K562 (cell line): ENCODE data around the gene FRK. TPM values are rescaled to one million over a fixed set of nuclear protein-coding genes. Genes with fewer than 3 reads are reported as not detected.

Experiments
- ATAC-seq: fragments of 200-7000 bp; cut with Tn5 transposase; 3 replicates; pipeline ENCODE4 v1.9.1; 2020; ENCODE audit warnings: moderate library complexity
- BruUV-seq: library from RNA; stranded (reverse); fragments of 400-500 nt; replicated peaks from 2 replicates; lab custom pipeline; 2021; lab: Mats Ljungman, UMichigan
- CTCF ChIA-PET: fragments of 300-600 bp; formaldehyde crosslinking; extraction: SDS; loops from one replicate; lab custom pipeline; 2021; ENCODE audit warnings: low intra/inter-chr PET ratio; lab: Yijun Ruan, JAX
- POLR2A ChIA-PET: fragments of 300-600, 350-650 bp; sonication (Branson Sonifier 250); formaldehyde crosslinking; extraction: SDS; loops from one replicate; lab custom pipeline; 2021; ENCODE audit warnings: antibody characterized with exemption, inconsistent platforms; lab: Yijun Ruan, JAX
- DNase-seq, 4 experiments: peaks; one replicate each; pipeline versions ENCODE4 v3.0.0 to v3.0.0-alpha.2; 2011 to 2018; ENCODE audit warnings: low spot score in 3 of 4, mixed read lengths in 3 of 4; ENCODE audit errors: extremely low read depth in 1 of 4
- FAIRE-seq: peaks from 2 replicates; lab custom pipeline; 2011; peaks lifted over from hg19 to GRCh38; lab: Jason Lieb, UNC
- H2AFZ ChIP-seq: 2 replicates; pipeline ENCODE4 v1.6.0; 2011; ENCODE audit warnings: low read depth, low read length, control low read depth, inconsistent platforms
- H3K27ac ChIP-seq: fragments of 200-600 bp; 3 replicates; pipeline ENCODE4 v1.8.0; 2011; ENCODE audit warnings: low read depth, mild to moderate bottlenecking, control low read depth, inconsistent platforms, low read length, moderate library complexity, mixed read lengths; ENCODE audit errors: extremely low read depth
- H3K27me3 ChIP-seq, 2 experiments: fragments of 300-600 bp in 1 of 2; 2 replicates in 1 of 2; 3 replicates in 1 of 2; pipeline versions ENCODE4 v1.6.0 to v1.8.0; 2011; ENCODE audit warnings: inconsistent platforms in 2 of 2, low read length in 2 of 2, mild to moderate bottlenecking in 1 of 2, mixed read lengths in 1 of 2, moderate library complexity in 1 of 2; ENCODE audit not compliant: control insufficient read depth in 2 of 2, insufficient read depth in 2 of 2
- H3K36me3 ChIP-seq: fragments of 300-600 bp; 3 replicates; pipeline ENCODE4 v1.8.0; 2011; ENCODE audit warnings: mild to moderate bottlenecking, low read length, inconsistent platforms; ENCODE audit not compliant: control insufficient read depth, insufficient read depth
- H3K4me1 ChIP-seq, 2 experiments: fragments of 200-600 bp in 1 of 2; replicated peaks in 1 of 2; 2 replicates in 1 of 2; 3 replicates in 1 of 2; pipeline versions ENCODE4 v1.5.1 to v1.8.0; 2011; ENCODE audit warnings: inconsistent platforms in 2 of 2, low read length in 2 of 2, mild to moderate bottlenecking in 1 of 2, mixed read lengths in 1 of 2, moderate library complexity in 1 of 2; ENCODE audit not compliant: control insufficient read depth in 2 of 2, insufficient read depth in 2 of 2
- H3K4me2 ChIP-seq: 2 replicates; pipeline ENCODE4 v1.6.1; 2011; ENCODE audit warnings: low read length, control low read depth, inconsistent platforms, mixed read lengths; ENCODE audit not compliant: insufficient read depth
- H3K4me3 ChIP-seq: fragments of 200-600 bp; sonication (generic), shearing (Covaris generic); 2 replicates; pipeline ENCODE4 v1.5.1; 2016; ENCODE audit warnings: control low read depth, inconsistent platforms
- H3K79me2 ChIP-seq: fragments of 200-600 bp; 3 replicates; pipeline ENCODE4 v1.8.0; 2011; ENCODE audit warnings: low read length, inconsistent platforms; ENCODE audit not compliant: control insufficient read depth, insufficient read depth
- H3K9ac ChIP-seq, 2 experiments: 2 replicates each; pipeline versions ENCODE4 v1.6.0 to v1.6.1; 2011; ENCODE audit warnings: low read depth in 2 of 2, low read length in 2 of 2, control low read depth in 1 of 2, inconsistent platforms in 1 of 2, mild to moderate bottlenecking in 1 of 2, mixed read lengths in 1 of 2; ENCODE audit not compliant: insufficient read depth in 1 of 2
- H3K9me1 ChIP-seq: one replicate; pipeline ENCODE4 v1.6.0; 2011; ENCODE audit warnings: inconsistent platforms, mild to moderate bottlenecking, low read length, moderate library complexity; ENCODE audit not compliant: control insufficient read depth, insufficient read depth
- H3K9me3 ChIP-seq: replicated peaks from 2 replicates; pipeline ENCODE4 v1.5.1; 2011; ENCODE audit warnings: low read depth, low read length, inconsistent platforms; ENCODE audit not compliant: control insufficient read depth, insufficient read depth
- H4K20me1 ChIP-seq: replicated peaks from 2 replicates; pipeline ENCODE4 v1.6.1; 2011; ENCODE audit warnings: low read length, inconsistent platforms, mixed read lengths; ENCODE audit not compliant: control insufficient read depth, insufficient read depth
- CHAMP1 ChIP-seq: fragments of 450-650 bp; IDR thresholded peaks from 2 replicates; pipeline ENCODE4 v1.6.1; 2016; ENCODE audit warnings: mild to moderate bottlenecking
- HCFC1 ChIP-seq: IDR thresholded peaks from 2 replicates; pipeline ENCODE4 v1.6.1; 2012; ENCODE audit warnings: low read depth, low read length, improper control_type of control experiment
- HEY1 ChIP-seq: fragments of 250-450 bp; sonication (Bioruptor Pico); IDR thresholded peaks from 2 replicates; pipeline ENCODE4 v1.5.0; 2020; ENCODE audit warnings: mild to moderate bottlenecking, moderate library complexity, borderline replicate concordance
- NCOA4 ChIP-seq: fragments of 450-650 bp; IDR thresholded peaks from 2 replicates; pipeline ENCODE4 v1.6.1; 2018; ENCODE audit warnings: mild to moderate bottlenecking; ENCODE audit not compliant: partially characterized antibody
- RAD21 ChIP-seq, 2 experiments: fragments of 250-450 bp in 1 of 2; fragments of 450-650 bp in 1 of 2; sonication (Bioruptor Pico) in 1 of 2; formaldehyde crosslinking in 1 of 2; IDR thresholded peaks in 1 of 2; conservative IDR thresholded peaks in 1 of 2; 2 replicates each; pipeline versions ENCODE4 v1.4.0 to v1.8.0; 2020 to 2022; ENCODE audit warnings: mild to moderate bottlenecking in 2 of 2, moderate library complexity in 1 of 2
- TEAD2 ChIP-seq: fragments of 450-650 bp; IDR thresholded peaks from 2 replicates; pipeline ENCODE4 v1.6.1; 2016; ENCODE audit warnings: missing genetic modification characterization, control low read depth, missing compliant biosample characterization
- ZNF140 ChIP-seq: fragments of 250-450 bp; sonication (Bioruptor Pico); IDR thresholded peaks from 2 replicates; pipeline ENCODE4 v1.8.0; 2021; ENCODE audit warnings: moderate library complexity, mild to moderate bottlenecking, inconsistent platforms
- ZNF77 ChIP-seq: fragments of 250-450 bp; sonication (Bioruptor Pico); IDR thresholded peaks from 2 replicates; pipeline ENCODE4 v1.5.0; 2020
- ZZZ3 ChIP-seq: fragments of 450-650 bp; IDR thresholded peaks from 2 replicates; pipeline ENCODE4 v1.6.1; 2016; ENCODE audit warnings: antibody characterized with exemption, mild to moderate bottlenecking, moderate library complexity
- WGBS: fragments of 100-300 bp; shearing (Covaris generic); methylation state at CpG from one replicate; pipeline ENCODE4 v1.1.6; 2016; ENCODE audit warnings: low coverage, mixed read lengths; ENCODE audit not compliant: insufficient coverage; ENCODE audit errors: missing lambda C conversion rate; 5-methylcytosine and 5-hydroxymethylcytosine counted together
- in situ Hi-C: fragments of 300-500 bp; cut with MboI; formaldehyde crosslinking; loops from 4 replicates; pipeline ENCODE4 v1.15.0; 2018; ENCODE audit warnings: inconsistent platforms, mixed read lengths
- intact Hi-C: fragments of 100-400 bp; cut with micrococcal nuclease; formaldehyde crosslinking; loops from 2 replicates; pipeline ENCODE4 v1.14.2; 2022
- polyA plus RNA-seq, 8 experiments: library from polyadenylated mRNA; depleted of rRNA in 4 of 8; stranded (reverse) in 5 of 8; unstranded in 3 of 8; fragments of >200 nt; fragmentation: Nextera tagmentation in 2 of 8; fragmentation: Illumina TruSeq in 1 of 8; extraction: Ambion mirVana in 2 of 8; extraction: Trizol in 1 of 8; gene quantifications; 2 replicates each; pipeline versions ENCODE4 v1.2.1 to v1.2.3, GENCODE V29; 2011 to 2014; ENCODE audit warnings: inconsistent platforms in 1 of 8, missing spikeins in 1 of 8
- total RNA-seq, 7 experiments: library from RNA; depleted of rRNA in 6 of 7; stranded (reverse); fragments of >200 nt in 6 of 7; fragmentation: Illumina TruSeq in 2 of 7; extraction: Trizol in 2 of 7; gene quantifications; 2 replicates each; pipeline versions ENCODE4 v1.2.1 to v1.2.3, GENCODE V29; 2011 to 2021; ENCODE audit warnings: low replicate concordance in 1 of 7
- TF ChIP-seq, protein P1 (sequence below): fragments of 250-450 bp; sonication (Bioruptor Pico); IDR thresholded peaks from 2 replicates; pipeline ENCODE4 v1.5.0; 2020; ENCODE audit warnings: mild to moderate bottlenecking
- TF ChIP-seq, protein P2 (sequence below): sonication (generic); formaldehyde crosslinking; IDR thresholded peaks from 2 replicates; pipeline ENCODE4 v1.8.1; 2023; ENCODE audit warnings: mild to moderate bottlenecking, missing genetic modification reagents
- TF ChIP-seq, protein P3 (sequence below): fragments of 250-450 bp; sonication (Bioruptor Pico); IDR thresholded peaks from 2 replicates; pipeline ENCODE4 v1.8.0; 2022; ENCODE audit warnings: moderate library complexity, mild to moderate bottlenecking, inconsistent platforms

The FRK gene
- total and polyA plus RNA-seq, 9 of the 15 experiments (the other 6 are each of a cell fraction or from before 2014, with no cell fraction given), result 0.01 to 0.29 (median 0.09) TPM

- no peak for TF ChIP-seq CHAMP1
- TF ChIP-seq, protein P1, sequence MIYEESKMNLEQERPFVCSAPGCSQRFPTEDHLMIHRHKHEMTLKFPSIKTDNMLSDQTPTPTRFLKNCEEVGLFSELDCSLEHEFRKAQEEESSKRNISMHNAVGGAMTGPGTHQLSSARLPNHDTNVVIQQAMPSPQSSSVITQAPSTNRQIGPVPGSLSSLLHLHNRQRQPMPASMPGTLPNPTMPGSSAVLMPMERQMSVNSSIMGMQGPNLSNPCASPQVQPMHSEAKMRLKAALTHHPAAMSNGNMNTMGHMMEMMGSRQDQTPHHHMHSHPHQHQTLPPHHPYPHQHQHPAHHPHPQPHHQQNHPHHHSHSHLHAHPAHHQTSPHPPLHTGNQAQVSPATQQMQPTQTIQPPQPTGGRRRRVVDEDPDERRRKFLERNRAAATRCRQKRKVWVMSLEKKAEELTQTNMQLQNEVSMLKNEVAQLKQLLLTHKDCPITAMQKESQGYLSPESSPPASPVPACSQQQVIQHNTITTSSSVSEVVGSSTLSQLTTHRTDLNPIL (CRISPR knock-in tag), result no peak
- no peak for TF ChIP-seq HEY1 (CRISPR knock-in tag)
- TF ChIP-seq NCOA4, result no peak
- no peak for TF ChIP-seq ZNF140 (CRISPR knock-in tag)
- TF ChIP-seq TEAD2 (tag), result no peak
- TF ChIP-seq, all 486 proteins: peak for 0
These were observed 33.4 kb upstream of the FRK start (continued) for GRCh38 chr6:116094041-116094440.

- FAIRE-seq (no peak), DNase-seq (no peak), ATAC-seq (no peak)
- H3K9me1 ChIP-seq, result no peaks in the 10 kb centered on the region
- in situ Hi-C loops (no loop called here), intact Hi-C loops (no loop called here)
- no peak overlapping the region for H3K4me3 ChIP-seq
- BruUV-seq, result no TSS peak
- CTCF ChIA-PET, result no interaction called here
- no peaks in the 10 kb centered on the region for H3K79me2 ChIP-seq
- no peaks in the 10 kb centered on the region; a peak in 1 of 5 replicates for H3K27me3 ChIP-seq
- H3K9me3 ChIP-seq, result no peaks in the 10 kb centered on the region
- no peak overlapping the region for H3K9ac ChIP-seq
- WGBS, result 20% methylated on average over 2 of the region's 2 CpGs
- no peak overlapping the region for H3K4me2 ChIP-seq
- H3K36me3 ChIP-seq, result no peaks in the 10 kb centered on the region
- TF ChIP-seq, protein P2, sequence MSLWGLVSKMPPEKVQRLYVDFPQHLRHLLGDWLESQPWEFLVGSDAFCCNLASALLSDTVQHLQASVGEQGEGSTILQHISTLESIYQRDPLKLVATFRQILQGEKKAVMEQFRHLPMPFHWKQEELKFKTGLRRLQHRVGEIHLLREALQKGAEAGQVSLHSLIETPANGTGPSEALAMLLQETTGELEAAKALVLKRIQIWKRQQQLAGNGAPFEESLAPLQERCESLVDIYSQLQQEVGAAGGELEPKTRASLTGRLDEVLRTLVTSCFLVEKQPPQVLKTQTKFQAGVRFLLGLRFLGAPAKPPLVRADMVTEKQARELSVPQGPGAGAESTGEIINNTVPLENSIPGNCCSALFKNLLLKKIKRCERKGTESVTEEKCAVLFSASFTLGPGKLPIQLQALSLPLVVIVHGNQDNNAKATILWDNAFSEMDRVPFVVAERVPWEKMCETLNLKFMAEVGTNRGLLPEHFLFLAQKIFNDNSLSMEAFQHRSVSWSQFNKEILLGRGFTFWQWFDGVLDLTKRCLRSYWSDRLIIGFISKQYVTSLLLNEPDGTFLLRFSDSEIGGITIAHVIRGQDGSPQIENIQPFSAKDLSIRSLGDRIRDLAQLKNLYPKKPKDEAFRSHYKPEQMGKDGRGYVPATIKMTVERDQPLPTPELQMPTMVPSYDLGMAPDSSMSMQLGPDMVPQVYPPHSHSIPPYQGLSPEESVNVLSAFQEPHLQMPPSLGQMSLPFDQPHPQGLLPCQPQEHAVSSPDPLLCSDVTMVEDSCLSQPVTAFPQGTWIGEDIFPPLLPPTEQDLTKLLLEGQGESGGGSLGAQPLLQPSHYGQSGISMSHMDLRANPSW, result no peak
- TF ChIP-seq RAD21 (CRISPR knock-in tag; conservative IDR thresholded peaks at IDR 0.05 in 1 of 2, IDR thresholded peaks at IDR 0.05 in 1 of 2), result no peak
- TF ChIP-seq ZZZ3, result no peak
- no peak for TF ChIP-seq HCFC1
- TF ChIP-seq, protein P3, sequence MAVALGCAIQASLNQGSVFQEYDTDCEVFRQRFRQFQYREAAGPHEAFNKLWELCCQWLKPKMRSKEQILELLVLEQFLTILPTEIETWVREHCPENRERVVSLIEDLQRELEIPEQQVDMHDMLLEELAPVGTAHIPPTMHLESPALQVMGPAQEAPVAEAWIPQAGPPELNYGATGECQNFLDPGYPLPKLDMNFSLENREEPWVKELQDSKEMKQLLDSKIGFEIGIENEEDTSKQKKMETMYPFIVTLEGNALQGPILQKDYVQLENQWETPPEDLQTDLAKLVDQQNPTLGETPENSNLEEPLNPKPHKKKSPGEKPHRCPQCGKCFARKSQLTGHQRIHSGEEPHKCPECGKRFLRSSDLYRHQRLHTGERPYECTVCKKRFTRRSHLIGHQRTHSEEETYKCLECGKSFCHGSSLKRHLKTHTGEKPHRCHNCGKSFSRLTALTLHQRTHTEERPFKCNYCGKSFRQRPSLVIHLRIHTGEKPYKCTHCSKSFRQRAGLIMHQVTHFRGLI (CRISPR knock-in tag), result no peak
- no peak for TF ChIP-seq ZNF77 (CRISPR knock-in tag)
- no peaks in the 10 kb centered on the region for H4K20me1 ChIP-seq
- H2AFZ ChIP-seq, result no peak overlapping the region
- H3K27ac ChIP-seq, result no peak overlapping the region
- POLR2A ChIA-PET, result no interaction called here
- no peaks in the 10 kb centered on the region for H3K4me1 ChIP-seq
These were observed 29.6 kb upstream of the FRK start for GRCh38 chr6:116090251-116090650.
